HepG2 (cell line): Measurements from ENCODE around the gene PTGIS. TPM values are rescaled to one million over a fixed set of nuclear protein-coding genes. Genes with fewer than 3 reads are reported as not detected.

Source experiments
- AGO1 ChIP-seq: fragments of 200-400 bp; formaldehyde crosslinking; IDR thresholded peaks from 2 replicates; pipeline ENCODE4 v1.6.1; 2017; ENCODE audit warnings: mild to moderate bottlenecking, low read depth, low read length, moderate library complexity; ENCODE audit not compliant: poor library complexity, severe bottlenecking
- EHMT2 ChIP-seq: fragments of 200-600 bp; sonication (generic); IDR thresholded peaks from 2 replicates; pipeline ENCODE4 v1.7.0; 2017; ENCODE audit warnings: antibody characterized with exemption, low read depth, low read length, borderline replicate concordance
- FLYWCH1 ChIP-seq: sonication (generic); formaldehyde crosslinking; IDR thresholded peaks from 2 replicates; pipeline ENCODE4 v1.8.1; 2023; ENCODE audit warnings: mild to moderate bottlenecking, missing genetic modification reagents
- FOXK2 ChIP-seq: fragments of 450-650 bp; IDR thresholded peaks from 2 replicates; pipeline ENCODE4 v1.6.1; 2016
- GZF1 ChIP-seq: sonication (generic); formaldehyde crosslinking; IDR thresholded peaks from 2 replicates; pipeline ENCODE4 v1.5.1; 2020; ENCODE audit warnings: mild to moderate bottlenecking, missing genetic modification reagents
- HNRNPLL ChIP-seq: fragments of 200-400 bp; formaldehyde crosslinking; IDR thresholded peaks from 2 replicates; pipeline ENCODE4 v1.6.1; 2017; ENCODE audit warnings: mild to moderate bottlenecking, low read depth, low read length; ENCODE audit not compliant: poor library complexity, severe bottlenecking
- MTA3 ChIP-seq: sonication (generic); formaldehyde crosslinking; IDR thresholded peaks from 2 replicates; pipeline ENCODE4 v1.4.0; 2020; ENCODE audit warnings: missing genetic modification reagents
- RBM39 ChIP-seq: fragments of 200-400 bp; formaldehyde crosslinking; IDR thresholded peaks from one replicate; pipeline ENCODE4 v1.6.1; 2018; ENCODE audit warnings: antibody characterized with exemption, mild to moderate bottlenecking, low read depth, low read length; ENCODE audit not compliant: poor library complexity, severe bottlenecking
- SNAI1 ChIP-seq: sonication (generic); formaldehyde crosslinking; IDR thresholded peaks from 2 replicates; pipeline ENCODE4 v1.5.0; 2020; ENCODE audit warnings: mild to moderate bottlenecking, missing genetic modification reagents, borderline replicate concordance
- THAP11 ChIP-seq: IDR thresholded peaks from 2 replicates; pipeline ENCODE4 v1.6.1; 2016; ENCODE audit warnings: missing biosample characterization, missing genetic modification reagents
- U2AF1 ChIP-seq: fragments of 200-400 bp; formaldehyde crosslinking; optimal IDR thresholded peaks from 2 replicates; pipeline ENCODE3; 2017; ENCODE audit warnings: mild to moderate bottlenecking, low read depth, low read length
- ZBTB8A ChIP-seq: sonication (generic); formaldehyde crosslinking; IDR thresholded peaks from 2 replicates; pipeline ENCODE4 v1.4.0; 2020; ENCODE audit warnings: mild to moderate bottlenecking, low read depth, missing genetic modification reagents, borderline replicate concordance
- ZNF24 ChIP-seq: fragments of 450-650 bp; IDR thresholded peaks from 2 replicates; pipeline ENCODE4 v1.6.1; 2017; ENCODE audit warnings: antibody characterized with exemption, mild to moderate bottlenecking
- ZNF263 ChIP-seq: sonication (generic); formaldehyde crosslinking; IDR thresholded peaks from 2 replicates; pipeline ENCODE4 v1.4.0; 2020; ENCODE audit warnings: missing genetic modification reagents
- ZNF296 ChIP-seq: sonication (generic); formaldehyde crosslinking; conservative IDR thresholded peaks from 2 replicates; pipeline ENCODE4 v1.5.0; 2020; ENCODE audit warnings: mild to moderate bottlenecking, missing genetic modification reagents
- ZNF616 ChIP-seq: sonication (generic); formaldehyde crosslinking; IDR thresholded peaks from 2 replicates; pipeline ENCODE4 v1.5.0; 2020; ENCODE audit warnings: low read depth, mild to moderate bottlenecking, missing genetic modification reagents
- polyA plus RNA-seq, 8 experiments: library from polyadenylated mRNA; depleted of rRNA in 3 of 8; stranded (reverse) in 7 of 8; unstranded in 1 of 8; fragments of >200 nt; fragmentation: Illumina TruSeq in 4 of 8; extraction: Trizol in 4 of 8; gene quantifications; 2 replicates each; pipeline versions ENCODE4 v1.2.1 to v1.2.3, GENCODE V29; 2011 to 2016; ENCODE audit warnings: low read depth in 4 of 8, missing spikeins in 1 of 8, mixed read lengths in 1 of 8; ENCODE audit not compliant: insufficient read depth in 1 of 8
- total RNA-seq, 5 experiments: library from RNA; depleted of rRNA; stranded (reverse); fragments of >200 nt; fragmentation: Illumina TruSeq; extraction: Trizol; gene quantifications; 2 replicates each; pipeline ENCODE4 v1.2.3, GENCODE V29; 2016; ENCODE audit warnings: low read depth in 1 of 5
- TF ChIP-seq, protein P1 (sequence below): sonication (generic); formaldehyde crosslinking; IDR thresholded peaks from 2 replicates; pipeline ENCODE4 v1.4.0; 2020; ENCODE audit warnings: low read depth, mild to moderate bottlenecking, missing genetic modification reagents
- TF ChIP-seq, protein P2 (sequence below): sonication (generic); formaldehyde crosslinking; IDR thresholded peaks from 2 replicates; pipeline ENCODE4 v1.5.1; 2020; ENCODE audit warnings: missing genetic modification reagents, mild to moderate bottlenecking, borderline replicate concordance
- TF ChIP-seq, protein P3 (sequence below): sonication (generic); formaldehyde crosslinking; IDR thresholded peaks from 2 replicates; pipeline ENCODE4 v1.4.0; 2020; ENCODE audit warnings: missing genetic modification reagents, borderline replicate concordance
- TF ChIP-seq, protein P4 (sequence below): sonication (generic); formaldehyde crosslinking; IDR thresholded peaks from 2 replicates; pipeline ENCODE4 v1.5.0; 2020; ENCODE audit warnings: missing genetic modification reagents

PTGIS gene
- total and polyA plus RNA-seq, 2 of the 13 experiments (the other 11 are each of a cell fraction or from before 2014, with no cell fraction given) = not detected

DNA sequence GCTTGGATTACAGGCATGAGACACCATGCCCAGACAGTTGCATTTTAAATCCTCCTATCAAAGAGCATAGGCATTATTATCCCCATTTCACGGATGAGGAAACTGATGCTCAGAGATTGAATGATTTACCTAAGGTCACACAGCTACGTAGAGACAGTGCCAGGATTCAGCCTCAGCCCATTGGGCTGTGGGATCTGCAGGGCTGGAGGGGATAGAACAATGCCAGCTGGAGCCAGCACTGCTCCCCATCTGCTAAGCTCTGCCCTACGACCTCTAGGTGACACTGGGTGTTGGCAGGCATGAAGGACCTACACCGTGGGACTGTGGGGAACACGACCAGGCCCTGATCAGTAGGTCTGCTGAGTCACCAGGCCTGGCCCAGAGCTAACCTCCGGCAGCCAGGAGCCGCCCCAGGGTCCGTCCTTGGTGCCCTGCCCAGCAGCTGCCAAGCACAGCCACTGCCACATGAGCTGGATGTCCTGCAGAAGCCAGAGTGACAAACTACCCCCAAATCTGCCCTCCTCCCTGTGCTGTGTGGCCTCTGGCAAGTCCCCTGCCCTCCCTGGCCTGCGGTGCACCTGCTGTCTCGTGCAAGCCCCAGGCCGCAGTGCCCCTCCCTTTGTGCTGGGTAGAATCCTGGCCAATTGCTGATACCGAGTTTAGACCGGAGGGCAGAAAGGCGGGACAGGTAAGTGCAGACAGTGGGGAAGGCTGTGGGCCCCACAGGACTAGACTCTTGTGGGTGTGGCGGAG, 47.6 kb upstream of the PTGIS start (continued):
- TF ChIP-seq, protein P1, sequence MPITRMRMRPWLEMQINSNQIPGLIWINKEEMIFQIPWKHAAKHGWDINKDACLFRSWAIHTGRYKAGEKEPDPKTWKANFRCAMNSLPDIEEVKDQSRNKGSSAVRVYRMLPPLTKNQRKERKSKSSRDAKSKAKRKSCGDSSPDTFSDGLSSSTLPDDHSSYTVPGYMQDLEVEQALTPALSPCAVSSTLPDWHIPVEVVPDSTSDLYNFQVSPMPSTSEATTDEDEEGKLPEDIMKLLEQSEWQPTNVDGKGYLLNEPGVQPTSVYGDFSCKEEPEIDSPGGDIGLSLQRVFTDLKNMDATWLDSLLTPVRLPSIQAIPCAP = no peak
- TF ChIP-seq, protein P2, sequence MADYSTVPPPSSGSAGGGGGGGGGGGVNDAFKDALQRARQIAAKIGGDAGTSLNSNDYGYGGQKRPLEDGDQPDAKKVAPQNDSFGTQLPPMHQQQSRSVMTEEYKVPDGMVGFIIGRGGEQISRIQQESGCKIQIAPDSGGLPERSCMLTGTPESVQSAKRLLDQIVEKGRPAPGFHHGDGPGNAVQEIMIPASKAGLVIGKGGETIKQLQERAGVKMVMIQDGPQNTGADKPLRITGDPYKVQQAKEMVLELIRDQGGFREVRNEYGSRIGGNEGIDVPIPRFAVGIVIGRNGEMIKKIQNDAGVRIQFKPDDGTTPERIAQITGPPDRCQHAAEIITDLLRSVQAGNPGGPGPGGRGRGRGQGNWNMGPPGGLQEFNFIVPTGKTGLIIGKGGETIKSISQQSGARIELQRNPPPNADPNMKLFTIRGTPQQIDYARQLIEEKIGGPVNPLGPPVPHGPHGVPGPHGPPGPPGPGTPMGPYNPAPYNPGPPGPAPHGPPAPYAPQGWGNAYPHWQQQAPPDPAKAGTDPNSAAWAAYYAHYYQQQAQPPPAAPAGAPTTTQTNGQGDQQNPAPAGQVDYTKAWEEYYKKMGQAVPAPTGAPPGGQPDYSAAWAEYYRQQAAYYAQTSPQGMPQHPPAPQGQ (CRISPR knock-in tag) = no peak; the same call in 1 of the 2 replicates
- TF ChIP-seq GZF1 (CRISPR knock-in tag) (no peak), ZNF616 (CRISPR knock-in tag) (no peak), EHMT2 (no peak), SNAI1 (CRISPR knock-in tag) (peak; percentile 51; the same call in 1 of the 2 replicates), ZNF24 (no peak), AGO1 (no peak), FLYWCH1 (CRISPR knock-in tag) (no peak), ZNF296 (no peak), RBM39 (no peak), MTA3 (CRISPR knock-in tag) (no peak), FOXK2 (no peak), ZBTB8A (no peak), ZNF263 (CRISPR knock-in tag) (no peak; the same call in 1 of the 2 replicates), HNRNPLL (peak; percentile 59), U2AF1 (no peak), THAP11 (0 out of 2 replicates have a peak, but pooled peaks have one; percentile 6)
- TF ChIP-seq, protein P3, sequence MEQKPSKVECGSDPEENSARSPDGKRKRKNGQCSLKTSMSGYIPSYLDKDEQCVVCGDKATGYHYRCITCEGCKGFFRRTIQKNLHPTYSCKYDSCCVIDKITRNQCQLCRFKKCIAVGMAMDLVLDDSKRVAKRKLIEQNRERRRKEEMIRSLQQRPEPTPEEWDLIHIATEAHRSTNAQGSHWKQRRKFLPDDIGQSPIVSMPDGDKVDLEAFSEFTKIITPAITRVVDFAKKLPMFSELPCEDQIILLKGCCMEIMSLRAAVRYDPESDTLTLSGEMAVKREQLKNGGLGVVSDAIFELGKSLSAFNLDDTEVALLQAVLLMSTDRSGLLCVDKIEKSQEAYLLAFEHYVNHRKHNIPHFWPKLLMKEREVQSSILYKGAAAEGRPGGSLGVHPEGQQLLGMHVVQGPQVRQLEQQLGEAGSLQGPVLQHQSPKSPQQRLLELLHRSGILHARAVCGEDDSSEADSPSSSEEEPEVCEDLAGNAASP (CRISPR knock-in tag) = no peak
- TF ChIP-seq, protein P4, sequence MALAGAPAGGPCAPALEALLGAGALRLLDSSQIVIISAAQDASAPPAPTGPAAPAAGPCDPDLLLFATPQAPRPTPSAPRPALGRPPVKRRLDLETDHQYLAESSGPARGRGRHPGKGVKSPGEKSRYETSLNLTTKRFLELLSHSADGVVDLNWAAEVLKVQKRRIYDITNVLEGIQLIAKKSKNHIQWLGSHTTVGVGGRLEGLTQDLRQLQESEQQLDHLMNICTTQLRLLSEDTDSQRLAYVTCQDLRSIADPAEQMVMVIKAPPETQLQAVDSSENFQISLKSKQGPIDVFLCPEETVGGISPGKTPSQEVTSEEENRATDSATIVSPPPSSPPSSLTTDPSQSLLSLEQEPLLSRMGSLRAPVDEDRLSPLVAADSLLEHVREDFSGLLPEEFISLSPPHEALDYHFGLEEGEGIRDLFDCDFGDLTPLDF (CRISPR knock-in tag) = no peak
